C4-2B (cell line): Measurements from ENCODE around the gene BMERB1.

Source experiments
- CTCF ChIP-seq: fragments of 450-650 bp; conservative IDR thresholded peaks from 2 replicates; pipeline ENCODE4 v1.5.1; 2017; ENCODE audit warnings: mild to moderate bottlenecking
- ZFX ChIP-seq: fragments of 450-650 bp; IDR thresholded peaks from 2 replicates; pipeline ENCODE4 v1.6.1; 2017

- TF ChIP-seq CTCF, result no peak
- no peak for TF ChIP-seq ZFX
Observed at GRCh38 chr16:15526731-15527130, 92.3 kb downstream of the BMERB1 start.
